H9 (cell line): ENCODE measurements around the gene KCND2. TPM values are rescaled to one million over a fixed set of nuclear protein-coding genes. Genes with fewer than 3 reads are reported as not detected.

Source experiments
- DNase-seq: peaks from one replicate; pipeline ENCODE4 v3.0.0-alpha.2; 2017
- H2AFZ ChIP-seq: one replicate; pipeline ENCODE4 v1.6.1; 2013; ENCODE audit warnings: mild to moderate bottlenecking, low read length, control low read depth, moderate library complexity
- H2AK5ac ChIP-seq: 2 replicates; pipeline ENCODE4 v1.6.1; 2013; ENCODE audit warnings: low read length, control low read depth, mixed read lengths; ENCODE audit not compliant: insufficient read length
- H2BK120ac ChIP-seq: one replicate; pipeline ENCODE4 v1.6.1; 2013; ENCODE audit warnings: low read depth, mild to moderate bottlenecking, low read length, control low read depth, inconsistent platforms; ENCODE audit not compliant: poor library complexity, severe bottlenecking
- H2BK12ac ChIP-seq: 2 replicates; pipeline ENCODE4 v1.6.1; 2013; ENCODE audit warnings: low read length, control low read depth, mixed read lengths, low read depth; ENCODE audit not compliant: insufficient read length
- H2BK15ac ChIP-seq: 2 replicates; pipeline ENCODE4 v1.6.1; 2013; ENCODE audit warnings: low read depth, low read length, control low read depth
- H2BK20ac ChIP-seq: one replicate; pipeline ENCODE4 v1.6.1; 2013; ENCODE audit warnings: low read depth, mild to moderate bottlenecking, low read length, control low read depth, inconsistent platforms; ENCODE audit not compliant: poor library complexity, severe bottlenecking
- H2BK5ac ChIP-seq: 2 replicates; pipeline ENCODE4 v1.6.1; 2013; ENCODE audit warnings: low read length, control low read depth, mixed read lengths; ENCODE audit not compliant: insufficient read length
- H3K14ac ChIP-seq: 2 replicates; pipeline ENCODE4 v1.6.1; 2013; ENCODE audit warnings: low read length, control low read depth; ENCODE audit not compliant: insufficient read depth
- H3K18ac ChIP-seq: 2 replicates; pipeline ENCODE4 v1.6.1; 2013; ENCODE audit warnings: low read depth, mild to moderate bottlenecking, mixed read lengths, low read length, control low read depth; ENCODE audit not compliant: insufficient read length
- H3K23ac ChIP-seq: 2 replicates; pipeline ENCODE4 v1.6.1; 2013; ENCODE audit warnings: low read length, control low read depth, mixed read lengths, low read depth; ENCODE audit not compliant: insufficient read length
- H3K23me2 ChIP-seq: 2 replicates; pipeline ENCODE4 v1.6.1; 2013; ENCODE audit warnings: low read depth, mild to moderate bottlenecking, mixed read lengths, low read length, control low read depth; ENCODE audit not compliant: insufficient read length, poor library complexity, severe bottlenecking
- H3K27ac ChIP-seq: 2 replicates; pipeline ENCODE4 v1.5.1; 2013; ENCODE audit warnings: low read length, control low read depth, mixed read lengths, low read depth; ENCODE audit not compliant: insufficient read length
- H3K27me3 ChIP-seq: 2 replicates; pipeline ENCODE4 v1.6.1; 2013; ENCODE audit warnings: low read length, control low read depth, inconsistent platforms; ENCODE audit not compliant: insufficient read depth
- H3K4ac ChIP-seq: 2 replicates; pipeline ENCODE4 v1.6.1; 2013; ENCODE audit warnings: low read depth, mild to moderate bottlenecking, control low read depth, inconsistent platforms, low read length, moderate library complexity
- H3K4me1 ChIP-seq: 2 replicates; pipeline ENCODE4 v1.6.1; 2013; ENCODE audit warnings: low read length, control low read depth, inconsistent platforms; ENCODE audit not compliant: insufficient read depth
- H3K4me2 ChIP-seq: 2 replicates; pipeline ENCODE4 v1.6.1; 2013; ENCODE audit warnings: low read length, control low read depth, mixed read lengths; ENCODE audit not compliant: insufficient read length, insufficient read depth
- H3K56ac ChIP-seq: 2 replicates; pipeline ENCODE4 v1.6.1; 2013; ENCODE audit warnings: low read depth, mild to moderate bottlenecking, mixed read lengths, low read length, control low read depth; ENCODE audit not compliant: insufficient read length
- H3K79me1 ChIP-seq: 2 replicates; pipeline ENCODE4 v1.6.1; 2013; ENCODE audit warnings: low read depth, mild to moderate bottlenecking, moderate library complexity, low read length, control low read depth, inconsistent platforms; ENCODE audit not compliant: insufficient read depth, poor library complexity, severe bottlenecking
- H3K79me2 ChIP-seq: 2 replicates; pipeline ENCODE4 v1.6.1; 2013; ENCODE audit warnings: low read length, control low read depth, inconsistent platforms; ENCODE audit not compliant: insufficient read depth
- H3K9ac ChIP-seq: 2 replicates; pipeline ENCODE4 v1.6.1; 2013; ENCODE audit warnings: low read length, control low read depth, mixed read lengths; ENCODE audit not compliant: insufficient read length; ENCODE audit errors: extremely low read depth
- H3K9me3 ChIP-seq: one replicate; pipeline ENCODE4 v1.6.1; 2013; ENCODE audit warnings: low read depth, low read length, inconsistent platforms; ENCODE audit not compliant: control insufficient read depth
- H3T11ph ChIP-seq: one replicate; pipeline ENCODE4 v1.6.1; 2013; ENCODE audit warnings: mild to moderate bottlenecking, low read length, control low read depth, inconsistent platforms
- H4K20me1 ChIP-seq: one replicate; pipeline ENCODE4 v1.6.1; 2013; ENCODE audit not compliant: control insufficient read depth, insufficient read length, insufficient read depth
- H4K5ac ChIP-seq: 2 replicates; pipeline ENCODE4 v1.6.1; 2013; ENCODE audit warnings: low read depth, mild to moderate bottlenecking, mixed read lengths, low read length, control low read depth; ENCODE audit not compliant: insufficient read length
- H4K8ac ChIP-seq: replicated peaks from 2 replicates; pipeline ENCODE4 v1.6.1; 2013; ENCODE audit warnings: low read length, control low read depth, mixed read lengths, low read depth; ENCODE audit not compliant: insufficient read length
- H4K91ac ChIP-seq: 2 replicates; pipeline ENCODE4 v1.6.1; 2013; ENCODE audit warnings: low read depth, mild to moderate bottlenecking, moderate library complexity, mixed read lengths, low read length, control low read depth; ENCODE audit not compliant: insufficient read length
- H3K27ac Mint-ChIP-seq, 3 experiments: 2 replicates in 2 of 3; 3 replicates in 1 of 3; pipeline ENCODE4 v1.8.0; 2020 to 2021; ENCODE audit warnings: mixed read lengths in 3 of 3, mild to moderate bottlenecking in 1 of 3, moderate library complexity in 1 of 3
- H3K27me3 Mint-ChIP-seq: 2 replicates; pipeline ENCODE4 v1.8.0; 2021; ENCODE audit warnings: low read depth, mild to moderate bottlenecking, moderate library complexity, mixed read lengths
- H3K36me3 Mint-ChIP-seq, 3 experiments: 2 replicates in 2 of 3; 3 replicates in 1 of 3; pipeline ENCODE4 v1.8.0; 2020 to 2021; ENCODE audit warnings: low read depth in 3 of 3, mixed read lengths in 3 of 3; ENCODE audit not compliant: insufficient read depth in 1 of 3
- H3K4me1 Mint-ChIP-seq, 2 experiments: 2 replicates each; pipeline ENCODE4 v1.8.0; 2020; ENCODE audit warnings: mixed read lengths in 2 of 2
- H3K4me3 Mint-ChIP-seq, 2 experiments: 2 replicates in 1 of 2; 3 replicates in 1 of 2; pipeline ENCODE4 v1.8.0; 2020 to 2021; ENCODE audit warnings: mild to moderate bottlenecking in 2 of 2, mixed read lengths in 2 of 2, moderate library complexity in 1 of 2
- H3K9me3 Mint-ChIP-seq, 2 experiments: 2 replicates in 1 of 2; 3 replicates in 1 of 2; pipeline ENCODE4 v1.8.0; 2020; ENCODE audit warnings: mild to moderate bottlenecking in 2 of 2, mixed read lengths in 2 of 2, moderate library complexity in 1 of 2
- WGBS: extraction: QIAGEN DNeasy Blood & Tissue Kit; methylation state at CpG from one replicate; pipeline ENCODE4 v1.1.7; 2013; ENCODE audit warnings: missing lambda C conversion rate, low lambda C conversion rate, mixed read lengths; ENCODE audit not compliant: insufficient read length; ENCODE audit errors: extremely low coverage; 5-methylcytosine and 5-hydroxymethylcytosine counted together
- total RNA-seq: library from RNA; stranded (reverse); gene quantifications from 2 replicates; pipeline ENCODE4 v1.2.1, GENCODE V29; 2021
- TF ChIP-seq, protein P1 (sequence below): fragments of 200-600 bp; sonication (generic); conservative IDR thresholded peaks from 3 replicates; pipeline ENCODE4 v1.8.0; 2021; ENCODE audit warnings: antibody characterized with exemption, mild to moderate bottlenecking

Gene KCND2
- total RNA-seq, 1 experiment from 2014 or later = 6.4 TPM

DNA sequence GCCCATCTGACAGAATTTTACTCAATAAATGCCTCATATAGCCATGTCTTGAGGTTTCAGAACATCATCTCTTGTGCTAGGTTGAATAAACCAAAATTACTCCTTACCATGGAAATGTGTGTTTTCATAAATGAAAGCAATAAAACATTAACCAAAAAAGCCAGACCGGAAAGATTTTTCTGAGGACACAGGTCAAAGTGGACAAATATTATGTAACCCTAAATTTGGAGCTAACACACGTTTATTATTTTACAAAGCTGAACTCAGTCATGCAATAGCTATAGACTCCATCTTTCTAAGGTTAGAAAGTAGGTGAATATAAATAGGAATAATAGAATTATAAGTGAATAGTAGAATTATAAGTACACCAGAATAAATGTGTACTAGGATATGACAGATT is 315.9 kb downstream of the KCND2 start:
- H3K14ac ChIP-seq = no peak overlapping the region
- no peaks in the 10 kb centered on the region for H3K27me3 Mint-ChIP-seq
- H2BK12ac ChIP-seq = no peak overlapping the region
- no peak overlapping the region for H3K27ac ChIP-seq
- no peaks in the 10 kb centered on the region for H3K9me3 Mint-ChIP-seq
- no peak overlapping the region for H4K8ac ChIP-seq
- H2BK20ac ChIP-seq = no peak overlapping the region
- no peak overlapping the region for H3T11ph ChIP-seq
- no peaks in the 10 kb centered on the region for H3K9me3 ChIP-seq
- no peak overlapping the region for H3K9ac ChIP-seq
- no peak overlapping the region for H3K4me3 Mint-ChIP-seq
- H4K20me1 ChIP-seq = no peaks in the 10 kb centered on the region
- H3K36me3 Mint-ChIP-seq = no peaks in the 10 kb centered on the region
- no peak overlapping the region for H3K18ac ChIP-seq
- no peak overlapping the region; a peak in 1 of 7 replicates for H3K27ac Mint-ChIP-seq
- H3K4me2 ChIP-seq = no peak overlapping the region
- no peaks in the 10 kb centered on the region for H3K79me1 ChIP-seq
- TF ChIP-seq, protein P1, sequence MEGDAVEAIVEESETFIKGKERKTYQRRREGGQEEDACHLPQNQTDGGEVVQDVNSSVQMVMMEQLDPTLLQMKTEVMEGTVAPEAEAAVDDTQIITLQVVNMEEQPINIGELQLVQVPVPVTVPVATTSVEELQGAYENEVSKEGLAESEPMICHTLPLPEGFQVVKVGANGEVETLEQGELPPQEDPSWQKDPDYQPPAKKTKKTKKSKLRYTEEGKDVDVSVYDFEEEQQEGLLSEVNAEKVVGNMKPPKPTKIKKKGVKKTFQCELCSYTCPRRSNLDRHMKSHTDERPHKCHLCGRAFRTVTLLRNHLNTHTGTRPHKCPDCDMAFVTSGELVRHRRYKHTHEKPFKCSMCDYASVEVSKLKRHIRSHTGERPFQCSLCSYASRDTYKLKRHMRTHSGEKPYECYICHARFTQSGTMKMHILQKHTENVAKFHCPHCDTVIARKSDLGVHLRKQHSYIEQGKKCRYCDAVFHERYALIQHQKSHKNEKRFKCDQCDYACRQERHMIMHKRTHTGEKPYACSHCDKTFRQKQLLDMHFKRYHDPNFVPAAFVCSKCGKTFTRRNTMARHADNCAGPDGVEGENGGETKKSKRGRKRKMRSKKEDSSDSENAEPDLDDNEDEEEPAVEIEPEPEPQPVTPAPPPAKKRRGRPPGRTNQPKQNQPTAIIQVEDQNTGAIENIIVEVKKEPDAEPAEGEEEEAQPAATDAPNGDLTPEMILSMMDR = no peak
- H3K56ac ChIP-seq = no peak overlapping the region
- H2AFZ ChIP-seq = no peak overlapping the region
- no peak overlapping the region for H3K23ac ChIP-seq
- H3K79me2 ChIP-seq = no peaks in the 10 kb centered on the region
- no peak overlapping the region for H2AK5ac ChIP-seq
- H3K4ac ChIP-seq = no peak overlapping the region
- H3K23me2 ChIP-seq = no peaks in the 10 kb centered on the region
- H2BK5ac ChIP-seq = no peak overlapping the region
- H3K4me1 ChIP-seq = no peaks in the 10 kb centered on the region; the same call in 1 of the 2 replicates
- no peak overlapping the region for H4K91ac ChIP-seq
- no peak overlapping the region for H2BK15ac ChIP-seq
- peaks cover 7 to 13% of the 10 kb centered on the region in 2 experiments for H3K4me1 Mint-ChIP-seq
- no peak for DNase-seq
- no peaks in the 10 kb centered on the region for H3K27me3 ChIP-seq
- H2BK120ac ChIP-seq = no peak overlapping the region
- no peak overlapping the region for H4K5ac ChIP-seq
- no CpG with 5 or more reads among the region's 2 CpGs for WGBS
